Measurements from ENCODE around the gene UPF3A. TPM values are rescaled to one million over a fixed set of nuclear protein-coding genes. Genes with fewer than 3 reads are reported as not detected.

The UPF3A gene
- total RNA-seq, 6 experiments from 2014 or later: 10.6 to 24.3 (median 14.8) TPM

GRCh38 chr13:114256547-114256946 is 24.9 kb upstream of the UPF3A start:
- intact Hi-C loops (cut with DNase I): no loop called here
- H3K9me3 ChIP-seq: no peaks in the 10 kb centered on the region

GRCh38 chr13:114257014-114257413 is 24.4 kb upstream of the UPF3A start:
- ATAC-seq (no peak), DNase-seq (no peak)
- WGBS (ENCODE audit: insufficient coverage, low coverage, low lambda C conversion rate, missing lambda C conversion rate): 89% methylated on average over 4 of the region's 4 CpGs
- TF ChIP-seq POLR2A (IDR thresholded peaks at IDR 0.05): no peak
- no peak for TF ChIP-seq CTCF (IDR thresholded peaks at IDR 0.05)
- Histone ChIP-seq H3K4me3 (no peak overlapping the region), H3K4me1 (no peaks in the 10 kb centered on the region), H3K27ac (no peak overlapping the region), H3K9me3 (no peaks in the 10 kb centered on the region), H3K36me3 (peaks cover 5 to 84% (median 38%) of the 10 kb centered on the region in 4 donors), H3K27me3 (no peaks in the 10 kb centered on the region)
- intact Hi-C loops (cut with DNase I): no loop called here

More at GRCh38 chr13:114256547-114256946, 24.9 kb upstream of the UPF3A start:
- Histone ChIP-seq H3K36me3 (peaks cover 5 to 83% (median 37%) of the 10 kb centered on the region in 4 donors), H3K4me1 (no peaks in the 10 kb centered on the region), H3K4me3 (no peak overlapping the region), H3K27me3 (no peaks in the 10 kb centered on the region), H3K27ac (no peak overlapping the region)
- TF ChIP-seq POLR2A (IDR thresholded peaks at IDR 0.05) (no peak), CTCF (IDR thresholded peaks at IDR 0.05) (no peak)
- no peak for ATAC-seq
- WGBS (ENCODE audit: insufficient coverage, low coverage, low lambda C conversion rate, missing lambda C conversion rate): 64% methylated on average over 1 of the region's 1 CpG
- DNase-seq: no peak

GRCh38 chr13:114258589-114258988 is 22.8 kb upstream of the UPF3A start:
- ATAC-seq (no peak), DNase-seq (no peak)
- TF ChIP-seq CTCF (IDR thresholded peaks at IDR 0.05) (no peak), POLR2A (IDR thresholded peaks at IDR 0.05) (no peak)
- intact Hi-C loops (cut with DNase I): no loop called here
- H3K27me3 ChIP-seq: no peaks in the 10 kb centered on the region
- peaks cover 5 to 94% (median 38%) of the 10 kb centered on the region in 4 donors for H3K36me3 ChIP-seq
- H3K4me1 ChIP-seq: no peaks in the 10 kb centered on the region
- H3K27ac ChIP-seq: no peak overlapping the region
- no peaks in the 10 kb centered on the region for H3K9me3 ChIP-seq
- 89% methylated on average over 6 of the region's 8 CpGs for WGBS (ENCODE audit: insufficient coverage, low coverage, low lambda C conversion rate, missing lambda C conversion rate)
- H3K4me3 ChIP-seq: no peak overlapping the region

GRCh38 chr13:114259374-114259773 is 22.0 kb upstream of the UPF3A start:
- no peaks in the 10 kb centered on the region for H3K9me3 ChIP-seq
- no peak overlapping the region for H3K4me3 ChIP-seq
- no peaks in the 10 kb centered on the region for H3K27me3 ChIP-seq
- TF ChIP-seq CTCF (IDR thresholded peaks at IDR 0.05) (no peak), POLR2A (IDR thresholded peaks at IDR 0.05) (no peak)
- no peak overlapping the region for H3K27ac ChIP-seq
- H3K4me1 ChIP-seq: no peaks in the 10 kb centered on the region
- 92% methylated on average over 7 of the region's 7 CpGs for WGBS (ENCODE audit: insufficient coverage, low coverage, low lambda C conversion rate, missing lambda C conversion rate)
- intact Hi-C loops (cut with DNase I): no loop called here
- DNase-seq (no peak), ATAC-seq (no peak)
- peaks cover 5 to 95% (median 41%) of the 10 kb centered on the region in 4 donors for H3K36me3 ChIP-seq

GRCh38 chr13:114259974-114260373 is 21.4 kb upstream of the UPF3A start:
- DNase-seq (no peak), ATAC-seq (peak in 2 of 4 donors; percentile 28 to 39)

More at GRCh38 chr13:114259974-114260373, 21.4 kb upstream of the UPF3A start:
- H3K4me3 ChIP-seq: no peak overlapping the region
- TF ChIP-seq POLR2A (IDR thresholded peaks at IDR 0.05) (no peak), CTCF (IDR thresholded peaks at IDR 0.05) (no peak)
- no peaks in the 10 kb centered on the region for H3K9me3 ChIP-seq
- WGBS (ENCODE audit: insufficient coverage, low coverage, low lambda C conversion rate, missing lambda C conversion rate): 80% methylated on average over 4 of the region's 4 CpGs
- intact Hi-C loops (cut with DNase I): no loop called here
- no peaks in the 10 kb centered on the region for H3K27me3 ChIP-seq
- H3K36me3 ChIP-seq: peaks cover 5 to 95% (median 44%) of the 10 kb centered on the region in 4 donors
- H3K4me1 ChIP-seq: no peaks in the 10 kb centered on the region
- H3K27ac ChIP-seq: no peak overlapping the region

Data from right lobe of liver (tissue), 6 donors.